OCI-LY7 (cell line): ENCODE data around the gene SSBP2.

Experiments
- EZH2phosphoT487 ChIP-seq: fragments of 200-600 bp; sonication (generic); IDR thresholded peaks from 2 replicates; pipeline ENCODE4 v1.6.1; 2018; ENCODE audit warnings: low read depth, borderline replicate concordance, mild to moderate bottlenecking, mixed run types, antibody characterized with exemption, low read length, moderate library complexity, mixed read lengths
- TF ChIP-seq, protein P1 (sequence below): fragments of 200-600 bp; sonication (generic); conservative IDR thresholded peaks from 2 replicates; pipeline ENCODE4 v1.5.1; 2014; ENCODE audit warnings: mild to moderate bottlenecking, antibody characterized with exemption, low read length, moderate library complexity, mixed read lengths

DNA sequence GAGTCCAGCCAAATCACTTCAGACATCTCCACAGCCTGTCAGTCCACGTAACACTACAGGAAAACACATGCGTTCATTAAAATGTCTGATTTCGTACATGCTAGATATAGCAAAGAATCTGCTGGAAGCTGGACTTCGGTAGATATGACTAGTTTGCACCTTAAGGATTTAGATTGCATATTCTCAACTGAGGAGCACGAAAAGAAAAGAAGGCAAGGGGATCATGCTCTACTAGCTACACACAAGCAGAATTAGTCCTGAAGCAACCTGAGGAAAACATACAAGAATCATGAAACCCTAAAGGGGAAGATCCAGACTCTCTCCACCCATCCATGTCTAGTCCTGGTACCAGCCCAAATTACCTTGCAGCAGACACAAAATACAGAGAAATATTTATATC lies 36.1 kb upstream of the SSBP2 start:
- TF ChIP-seq, protein P1, sequence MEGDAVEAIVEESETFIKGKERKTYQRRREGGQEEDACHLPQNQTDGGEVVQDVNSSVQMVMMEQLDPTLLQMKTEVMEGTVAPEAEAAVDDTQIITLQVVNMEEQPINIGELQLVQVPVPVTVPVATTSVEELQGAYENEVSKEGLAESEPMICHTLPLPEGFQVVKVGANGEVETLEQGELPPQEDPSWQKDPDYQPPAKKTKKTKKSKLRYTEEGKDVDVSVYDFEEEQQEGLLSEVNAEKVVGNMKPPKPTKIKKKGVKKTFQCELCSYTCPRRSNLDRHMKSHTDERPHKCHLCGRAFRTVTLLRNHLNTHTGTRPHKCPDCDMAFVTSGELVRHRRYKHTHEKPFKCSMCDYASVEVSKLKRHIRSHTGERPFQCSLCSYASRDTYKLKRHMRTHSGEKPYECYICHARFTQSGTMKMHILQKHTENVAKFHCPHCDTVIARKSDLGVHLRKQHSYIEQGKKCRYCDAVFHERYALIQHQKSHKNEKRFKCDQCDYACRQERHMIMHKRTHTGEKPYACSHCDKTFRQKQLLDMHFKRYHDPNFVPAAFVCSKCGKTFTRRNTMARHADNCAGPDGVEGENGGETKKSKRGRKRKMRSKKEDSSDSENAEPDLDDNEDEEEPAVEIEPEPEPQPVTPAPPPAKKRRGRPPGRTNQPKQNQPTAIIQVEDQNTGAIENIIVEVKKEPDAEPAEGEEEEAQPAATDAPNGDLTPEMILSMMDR, result no peak
- TF ChIP-seq EZH2phosphoT487, result no peak
